ENCODE results near the gene MRPS31.
"Not testable (repeated sequence)": the region's sequence is repeated elsewhere in the genome, so short reads cannot be mapped to it uniquely, and the experiment has no call there.

MRPS31 gene

DNA sequence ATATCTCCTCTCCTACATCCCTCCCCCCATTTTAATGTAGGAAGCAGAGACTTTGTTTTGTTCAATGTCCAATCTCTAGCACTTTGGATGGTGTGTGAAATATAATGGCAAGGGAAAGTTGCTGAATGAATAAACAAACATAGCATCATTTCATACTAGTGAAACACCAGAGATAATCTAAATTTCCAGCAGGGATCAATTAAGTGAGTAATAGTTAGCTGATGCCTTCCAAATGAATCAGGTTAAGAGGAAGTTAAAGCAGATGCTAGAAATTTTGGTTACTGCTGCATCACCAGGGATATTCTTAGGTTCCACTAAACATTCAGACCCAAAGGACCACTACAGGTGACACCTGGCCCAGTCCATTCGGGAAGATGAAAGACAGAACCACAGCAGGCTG, 8.1 kb downstream of the MRPS31 start:
- DNase-seq (ENCODE audit: low read depth in 3 of 3) = no peak

DNA sequence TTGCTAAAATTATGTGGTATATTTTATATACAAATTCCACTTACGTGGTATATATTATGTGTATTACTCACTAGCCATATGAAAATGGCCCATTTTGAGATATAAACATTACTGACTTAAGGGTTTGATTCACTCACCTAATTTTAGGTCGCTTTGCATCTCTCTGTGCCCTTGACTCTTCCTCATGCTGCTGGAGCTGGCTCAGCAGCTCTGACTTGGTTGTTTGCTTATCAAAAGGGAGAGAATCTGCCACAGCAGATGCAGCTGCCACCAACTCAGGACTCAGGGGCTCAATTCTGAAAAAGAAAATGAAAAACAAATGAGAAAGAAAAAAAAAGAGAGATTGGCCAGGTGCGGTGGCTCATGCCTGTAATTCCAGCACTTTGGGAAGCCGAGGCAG, 12.2 kb downstream of the MRPS31 start:
- no peak for DNase-seq (ENCODE audit: low read depth in 3 of 3)

GRCh38 chr13:40756042-40756441, 14.9 kb downstream of the MRPS31 start:
- no peak for DNase-seq (ENCODE audit: low read depth in 3 of 3)

DNA sequence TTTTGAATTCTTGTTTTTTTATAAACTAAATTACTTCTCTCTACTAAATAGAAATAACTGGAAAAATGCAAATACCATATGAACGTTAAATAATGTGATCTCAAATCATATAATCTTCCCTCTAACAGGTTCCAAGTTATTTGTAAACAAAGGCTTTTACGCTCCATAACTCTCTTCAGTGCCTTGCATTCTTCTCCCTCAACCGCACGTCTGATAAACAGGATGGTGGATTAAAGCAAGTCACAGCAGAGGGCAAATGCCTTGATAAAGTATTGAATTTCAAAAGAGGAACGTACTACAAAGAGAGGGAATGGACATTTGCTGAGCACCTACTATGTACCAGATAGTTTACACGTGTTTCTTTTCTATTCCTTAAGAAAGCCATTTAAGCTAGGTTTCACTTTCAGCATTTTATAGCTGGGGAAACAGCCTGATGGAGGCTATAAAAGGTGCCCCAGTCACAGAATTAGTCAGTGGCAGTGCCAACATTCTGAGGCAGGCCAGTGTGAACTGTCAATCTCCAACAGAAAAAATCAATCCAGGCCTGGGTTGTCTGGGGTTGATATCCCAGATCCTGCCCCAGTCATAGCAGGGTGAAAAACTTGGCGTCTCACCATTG, 15.8 kb downstream of the MRPS31 start:
- DNase-seq (ENCODE audit: low read depth in 3 of 3) = no peak

- DNase-seq (ENCODE audit: low read depth in 3 of 3) = no peak
Measured at GRCh38 chr13:40749327-40749726, 21.7 kb downstream of the MRPS31 start.

DNA sequence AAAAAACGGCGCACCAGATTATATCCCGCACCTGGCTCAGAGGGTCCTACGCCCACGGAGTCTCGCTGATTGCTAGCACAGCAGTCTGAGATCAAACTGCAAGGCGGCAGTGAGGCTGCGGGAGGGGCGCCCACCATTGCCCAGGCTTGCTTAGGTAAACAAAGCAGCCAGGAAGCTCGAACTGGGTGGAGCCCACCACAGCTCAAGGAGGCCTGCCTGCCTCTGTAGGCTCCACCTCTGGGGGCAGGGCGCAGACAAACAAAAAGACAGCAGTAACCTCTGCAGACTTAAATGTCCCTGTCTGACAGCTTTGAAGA, 35.8 kb downstream of the MRPS31 start:
- DNase-seq (ENCODE audit: low read depth in 3 of 3) = not testable (repeated sequence)

DNA sequence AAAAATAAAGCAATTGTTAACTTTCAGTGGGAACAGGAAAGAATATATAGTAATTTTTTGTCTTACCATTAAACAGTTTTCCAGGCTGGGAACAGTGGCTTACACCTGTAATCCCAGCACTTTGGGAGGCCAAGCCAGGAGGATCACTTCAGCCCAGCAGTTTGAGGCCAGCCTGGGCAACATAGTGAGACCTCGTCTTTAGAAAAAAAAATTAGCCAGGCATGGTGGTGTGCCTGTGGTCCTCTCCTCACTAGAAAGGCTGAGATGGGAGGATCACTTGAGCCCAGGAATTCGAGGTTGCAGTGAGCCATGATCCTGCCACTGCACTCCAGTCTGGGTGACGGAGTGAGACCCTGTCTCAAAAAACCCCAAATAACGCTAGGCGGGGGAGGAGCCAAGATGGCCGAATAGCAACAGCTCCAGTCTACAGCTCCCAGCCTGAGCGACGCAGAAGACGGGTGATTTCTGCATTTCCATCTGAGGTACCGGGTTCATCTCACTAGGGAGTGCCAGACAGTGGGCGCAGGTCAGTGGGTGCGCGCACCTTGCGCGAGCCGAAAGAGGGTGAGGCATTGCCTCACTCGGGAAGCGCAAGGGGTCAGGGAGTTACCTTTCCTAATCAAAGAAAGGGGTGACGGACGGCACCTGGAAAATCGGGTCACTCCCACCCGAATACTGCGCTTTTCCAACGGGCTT, 36.3 kb downstream of the MRPS31 start:
- DNase-seq (ENCODE audit: low read depth in 3 of 3) = not testable (repeated sequence)

GRCh38 chr13:40732658-40733057, 38.3 kb downstream of the MRPS31 start:
- no peak for DNase-seq (ENCODE audit: low read depth in 3 of 3)

DNA sequence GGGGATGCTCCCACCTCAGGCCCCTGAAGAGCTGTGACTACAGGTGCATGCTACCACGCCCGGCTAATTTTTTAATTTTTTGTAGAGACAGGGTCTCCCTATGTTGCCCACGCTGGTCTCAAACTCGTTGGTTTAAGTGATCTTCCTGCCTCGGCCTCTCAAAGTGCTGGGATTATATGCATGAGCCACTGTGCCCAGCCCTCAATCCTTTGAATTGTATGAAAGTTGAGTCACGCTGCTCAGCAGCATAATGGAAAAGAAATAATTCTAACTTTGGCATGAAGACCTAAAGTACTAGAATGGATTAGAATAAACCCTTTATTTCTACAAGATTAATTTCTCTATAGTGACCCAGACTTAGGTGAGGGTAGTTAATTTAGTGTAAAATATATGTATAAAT, 42.4 kb downstream of the MRPS31 start:
- DNase-seq (ENCODE audit: low read depth in 3 of 3) = no peak

GRCh38 chr13:40714433-40714832, 56.6 kb downstream of the MRPS31 start:
- not testable (repeated sequence) for DNase-seq (ENCODE audit: low read depth in 3 of 3)

GRCh38 chr13:40706439-40706838, 64.6 kb downstream of the MRPS31 start:
- no peak for DNase-seq (ENCODE audit: low read depth in 3 of 3)

GRCh38 chr13:40697711-40698110, 73.3 kb downstream of the MRPS31 start:
- no peak for DNase-seq (ENCODE audit: low read depth in 3 of 3)

- no peak for DNase-seq (ENCODE audit: low read depth in 3 of 3)
Measured at GRCh38 chr13:40694426-40694825, 76.6 kb downstream of the MRPS31 start.

- no peak for DNase-seq (ENCODE audit: low read depth in 3 of 3)
Measured at GRCh38 chr13:40692946-40693345, 78.0 kb downstream of the MRPS31 start.

DNA sequence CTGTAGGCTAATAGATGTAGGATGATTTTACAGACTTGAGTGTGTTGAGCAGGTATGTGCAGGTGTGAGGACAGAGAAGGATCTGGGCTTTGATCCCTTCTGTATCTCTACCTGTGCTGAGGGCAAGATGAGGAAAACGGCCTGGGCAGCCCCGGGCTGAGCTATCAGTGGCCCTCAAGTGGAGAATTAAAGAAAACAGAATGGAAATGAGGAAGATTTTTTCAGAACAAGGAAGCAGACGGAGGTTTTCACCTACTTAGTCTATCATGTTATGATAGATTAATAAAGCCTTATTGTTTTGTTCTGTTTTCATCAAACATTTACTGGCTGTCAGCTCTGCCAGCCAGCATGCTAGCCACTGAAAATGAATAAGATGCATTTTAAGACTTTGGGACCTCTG, 82.2 kb downstream of the MRPS31 start:
- DNase-seq (ENCODE audit: low read depth in 3 of 3) = no peak

DNA sequence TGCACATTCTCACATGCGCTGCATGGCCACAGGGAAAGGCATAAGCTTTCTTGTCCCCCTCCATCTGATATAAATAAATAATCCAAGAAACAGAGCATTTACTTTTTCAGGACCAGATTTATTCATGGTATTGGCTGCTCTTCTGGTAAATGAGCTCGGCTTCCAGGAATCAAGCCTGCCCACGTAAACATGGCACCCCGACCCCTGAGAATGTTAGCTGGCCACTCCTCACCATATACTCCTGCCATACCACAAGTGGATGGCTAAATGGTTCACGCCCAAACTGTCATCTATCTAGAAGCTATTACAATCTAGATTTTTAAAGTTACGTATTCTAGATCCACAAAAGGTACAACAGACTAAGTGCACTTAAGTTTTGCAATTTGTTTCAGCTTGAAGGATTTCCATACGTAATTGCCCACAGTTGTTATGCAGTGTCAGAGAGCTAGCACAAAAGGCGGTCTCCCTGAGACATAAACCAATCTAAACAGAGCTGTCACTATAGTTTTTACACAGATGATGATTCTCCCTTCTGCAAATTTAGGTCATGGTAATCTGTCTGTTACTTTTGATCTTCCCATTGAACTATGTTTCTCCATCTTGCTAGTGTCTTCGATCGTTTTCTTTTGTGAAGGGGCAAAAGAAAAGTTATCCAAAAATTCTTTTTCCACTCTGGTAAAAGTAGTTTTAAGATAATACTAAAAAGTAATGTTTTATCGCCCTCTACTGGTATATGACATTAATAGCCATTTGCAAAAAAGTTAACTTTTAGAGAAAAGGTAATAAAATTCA, 88.3 kb downstream of the MRPS31 start:
- DNase-seq (ENCODE audit: low read depth in 3 of 3) = no peak

DNA sequence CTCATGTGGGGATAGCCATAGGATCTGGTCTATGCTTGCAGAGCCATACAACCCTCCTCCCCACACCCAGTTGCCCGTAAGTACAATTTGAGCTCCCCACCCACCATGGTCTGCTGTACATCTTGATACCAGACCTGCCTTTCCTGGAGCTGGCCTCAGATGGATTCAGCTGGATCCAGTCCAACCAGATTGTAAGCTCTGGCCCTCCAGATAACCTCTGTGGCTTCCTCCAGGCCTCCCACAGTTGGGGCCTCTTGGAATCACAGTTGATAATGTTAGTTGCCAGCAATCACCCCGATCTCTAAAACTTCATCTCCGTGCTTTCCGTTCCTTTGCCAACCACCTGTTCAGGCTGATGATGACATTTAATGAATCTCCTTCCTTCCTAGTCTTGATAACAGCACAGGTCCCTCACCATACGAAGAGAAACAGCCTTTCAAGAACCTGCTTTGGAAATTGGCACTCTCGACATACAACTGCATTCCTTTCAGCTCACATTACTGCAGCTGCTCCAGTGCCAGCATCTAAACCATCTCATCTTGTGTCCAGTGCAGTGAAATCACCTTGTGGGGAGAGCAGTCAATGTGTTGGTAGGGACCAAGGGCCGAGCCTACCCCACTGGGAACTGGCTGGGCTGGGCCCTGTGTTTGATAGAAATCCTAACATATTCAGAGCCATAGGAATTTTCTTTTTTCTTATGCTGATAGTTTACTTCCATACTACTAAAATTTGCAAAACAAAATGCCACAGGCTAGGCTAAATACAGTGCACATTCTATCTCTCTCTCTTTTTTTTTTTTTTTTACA, 89.4 kb downstream of the MRPS31 start:
- DNase-seq (ENCODE audit: low read depth in 3 of 3) = no peak

- DNase-seq (ENCODE audit: low read depth in 3 of 3) = no peak
Measured at GRCh38 chr13:40680659-40681323, 90.2 kb downstream of the MRPS31 start.

GRCh38 chr13:40679480-40679985, 91.5 kb downstream of the MRPS31 start:
- DNase-seq (ENCODE audit: low read depth in 3 of 3) = no peak

Measured in stimulated activated CD4-positive, alpha-beta T cell treated with anti-CD3 and anti-CD28 coated beads, TNF-alpha, amount 100 ng/mL, for 4 hours (primary cell).